ENCODE measurements around the gene MXD3. TPM values are rescaled to one million over a fixed set of nuclear protein-coding genes. Genes with fewer than 3 reads are reported as not detected.

The MXD3 gene
- total RNA-seq, 4 donors from 2014 or later: 2.0 to 11.7 (median 7.8) TPM

- TF ChIP-seq CTCF (IDR thresholded peaks at IDR 0.05) (no peak), POLR2A (IDR thresholded peaks at IDR 0.05) (no peak)
- Histone ChIP-seq H3K4me3 (replicated peaks in 1 of 3) (no peak overlapping the region), H3K4me1 (peaks cover 11 to 20% of the 10 kb centered on the region in 2 donors), H3K27ac (no peak overlapping the region), H3K27me3 (no peaks in the 10 kb centered on the region), H3K36me3 (peaks cover 38 to 44% of the 10 kb centered on the region in 2 donors), H3K9me3 (no peaks in the 10 kb centered on the region)
- no peak for DNase-seq
- WGBS, 2 donors: 75% methylated on average over 4 of the region's 4 CpGs
- intact Hi-C loops (cut with DNase I): no loop called here
Measured at GRCh38 chr5:177296581-177296980, 15.1 kb downstream of the MXD3 start.

- peaks cover 5 to 13% of the 10 kb centered on the region in 2 donors for H3K4me1 ChIP-seq
- no peak for DNase-seq
- intact Hi-C loops (cut with DNase I): no loop called here
- WGBS, 2 donors: 85 to 86% methylated on average over 9 of the region's 9 CpGs
- H3K4me3 ChIP-seq (replicated peaks in 1 of 3): no peak overlapping the region
- H3K36me3 ChIP-seq: peaks cover 42 to 44% of the 10 kb centered on the region in 2 donors
- TF ChIP-seq POLR2A (IDR thresholded peaks at IDR 0.05): no peak
- no peak for TF ChIP-seq CTCF (IDR thresholded peaks at IDR 0.05)
- no peaks in the 10 kb centered on the region for H3K27me3 ChIP-seq
- H3K9me3 ChIP-seq: no peaks in the 10 kb centered on the region
- H3K27ac ChIP-seq: no peak overlapping the region
Measured at GRCh38 chr5:177295924-177296323, 15.8 kb downstream of the MXD3 start.

GRCh38 chr5:177294632-177295031 is 17.1 kb downstream of the MXD3 start:
- DNase-seq: no peak
- Histone ChIP-seq H3K4me1 (peaks cover 0 to under 1% of the 10 kb centered on the region in 2 donors), H3K27ac (no peak overlapping the region), H3K27me3 (no peaks in the 10 kb centered on the region), H3K9me3 (no peaks in the 10 kb centered on the region), H3K36me3 (peaks cover 44 to 47% of the 10 kb centered on the region in 2 donors), H3K4me3 (replicated peaks in 1 of 3) (no peak overlapping the region)
- no peak for TF ChIP-seq CTCF (IDR thresholded peaks at IDR 0.05)
- no peak for TF ChIP-seq POLR2A (IDR thresholded peaks at IDR 0.05)
- intact Hi-C loops (cut with DNase I): no loop called here
- 87 to 93% methylated on average over 2 to 3 of the region's 3 CpGs for WGBS, 2 donors

- DNase-seq: no peak
- H3K9me3 ChIP-seq: no peaks in the 10 kb centered on the region
- no peak overlapping the region for H3K4me3 ChIP-seq (replicated peaks in 1 of 3)
- 94 to 97% methylated on average over 10 to 12 of the region's 12 CpGs for WGBS, 2 donors
- H3K27ac ChIP-seq: no peak overlapping the region
- H3K27me3 ChIP-seq: no peaks in the 10 kb centered on the region
- no peaks in the 10 kb centered on the region for H3K4me1 ChIP-seq
- peaks cover 47 to 51% of the 10 kb centered on the region in 2 donors for H3K36me3 ChIP-seq
- TF ChIP-seq CTCF (IDR thresholded peaks at IDR 0.05): no peak
- intact Hi-C loops (cut with DNase I): no loop called here
Measured at GRCh38 chr5:177293819-177294581, 17.7 kb downstream of the MXD3 start.

- intact Hi-C loops (cut with DNase I): no loop called here
- Histone ChIP-seq H3K4me3 (replicated peaks in 1 of 3) (no peak overlapping the region), H3K27me3 (no peaks in the 10 kb centered on the region), H3K9me3 (no peaks in the 10 kb centered on the region), H3K27ac (no peak overlapping the region), H3K36me3 (peaks cover 55 to 61% of the 10 kb centered on the region in 2 donors), H3K4me1 (no peaks in the 10 kb centered on the region)
- TF ChIP-seq POLR2A (IDR thresholded peaks at IDR 0.05) (no peak), CTCF (IDR thresholded peaks at IDR 0.05) (no peak)
- no peak for DNase-seq
- 96 to 97% methylated on average over 7 of the region's 7 CpGs for WGBS, 2 donors
Measured at GRCh38 chr5:177291735-177292134, 20.0 kb downstream of the MXD3 start.
